Loucy (cell line): Measurements from ENCODE around the gene TBCE.

Experiments used
- H2AFZ ChIP-seq: fragments of 200-600 bp; sonication (generic); 2 replicates; pipeline ENCODE4 v1.6.0; 2016; ENCODE audit warnings: antibody characterized with exemption, mild to moderate bottlenecking, low read length, moderate library complexity
- H3F3A ChIP-seq: fragments of 200-600 bp; 2 replicates; pipeline ENCODE4 v1.6.0; 2016; ENCODE audit warnings: antibody characterized with exemption, low read depth, mild to moderate bottlenecking
- H3K27me3 ChIP-seq: fragments of 200-600 bp; sonication (generic); 2 replicates; pipeline ENCODE4 v1.6.1; 2014; ENCODE audit warnings: low read length, mild to moderate bottlenecking; ENCODE audit not compliant: insufficient read depth, poor library complexity, severe bottlenecking
- H3K36me3 ChIP-seq: fragments of 200-600 bp; sonication (generic); 2 replicates; pipeline ENCODE4 v1.6.1; 2016; ENCODE audit warnings: low read length; ENCODE audit not compliant: insufficient read depth
- H3K4me1 ChIP-seq: fragments of 200-600 bp; sonication (generic); 2 replicates; pipeline ENCODE4 v1.5.1; 2014; ENCODE audit warnings: low read length, mild to moderate bottlenecking; ENCODE audit not compliant: insufficient read depth, poor library complexity, severe bottlenecking
- H3K4me2 ChIP-seq: fragments of 200-600 bp; sonication (generic); 2 replicates; pipeline ENCODE4 v1.6.0; 2014; ENCODE audit warnings: antibody characterized with exemption, low read length, low read depth, mild to moderate bottlenecking; ENCODE audit not compliant: poor library complexity, severe bottlenecking
- H3K4me3 ChIP-seq: fragments of 200-600 bp; sonication (generic); 2 replicates; pipeline ENCODE4 v1.5.1; 2014; ENCODE audit warnings: low read length, mild to moderate bottlenecking, mixed read lengths; ENCODE audit not compliant: poor library complexity, severe bottlenecking
- H3K79me2 ChIP-seq: fragments of 200-600 bp; sonication (generic); 2 replicates; pipeline ENCODE4 v1.6.1; 2014; ENCODE audit warnings: low read length; ENCODE audit not compliant: insufficient read depth
- H3K9ac ChIP-seq: fragments of 200-600 bp; sonication (generic); 2 replicates; pipeline ENCODE4 v1.6.0; 2014; ENCODE audit warnings: mild to moderate bottlenecking, low read depth, low read length, moderate library complexity; ENCODE audit not compliant: poor library complexity, severe bottlenecking
- H3K9me2 ChIP-seq: fragments of 200-600 bp; sonication (generic); replicated peaks from 2 replicates; pipeline ENCODE4 v1.6.1; 2016; ENCODE audit warnings: low read depth, low read length, mixed read lengths
- H3K9me3 ChIP-seq: fragments of 200-600 bp; sonication (generic); 2 replicates; pipeline ENCODE4 v1.6.1; 2014; ENCODE audit warnings: mild to moderate bottlenecking, antibody characterized with exemption, low read length, low read depth; ENCODE audit not compliant: insufficient read depth
- H4K20me1 ChIP-seq: fragments of 200-600 bp; sonication (generic); 2 replicates; pipeline ENCODE4 v1.6.0; 2014; ENCODE audit warnings: antibody characterized with exemption, low read length, mild to moderate bottlenecking; ENCODE audit not compliant: insufficient read depth, poor library complexity, severe bottlenecking
- EZH2phosphoT487 ChIP-seq: fragments of 200-600 bp; IDR thresholded peaks from 2 replicates; pipeline ENCODE4 v1.6.1; 2018; ENCODE audit warnings: antibody characterized with exemption, mild to moderate bottlenecking, moderate library complexity, borderline replicate concordance
- TF ChIP-seq, protein P1 (sequence below): fragments of 200-600 bp; sonication (generic); conservative IDR thresholded peaks from 2 replicates; pipeline ENCODE4 v1.5.1; 2014; ENCODE audit warnings: mild to moderate bottlenecking, antibody characterized with exemption, low read length

The TBCE gene

DNA sequence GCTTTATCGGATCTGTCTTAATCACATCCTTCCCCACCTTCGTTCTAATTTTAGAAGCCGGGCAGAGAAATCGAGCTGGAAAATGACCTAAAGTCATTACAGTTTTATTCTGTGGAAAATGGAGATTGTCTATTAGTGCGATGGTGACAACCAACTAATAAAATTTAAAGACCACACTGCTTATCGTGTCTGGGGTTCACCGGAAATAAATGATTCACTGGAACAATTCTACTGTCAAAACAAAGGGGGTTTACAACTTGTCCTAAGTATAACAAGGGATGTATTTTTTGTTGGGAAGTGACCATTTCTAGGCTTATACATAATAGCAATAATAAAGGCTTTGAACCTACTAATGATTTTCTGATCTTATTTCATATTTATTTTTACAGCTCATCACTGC lies 81.4 kb downstream of the TBCE start:
- Histone ChIP-seq H3K4me3 (no peak overlapping the region), H3K9ac (no peak overlapping the region), H3K79me2 (no peaks in the 10 kb centered on the region), H4K20me1 (no peaks in the 10 kb centered on the region), H3K27me3 (no peaks in the 10 kb centered on the region), H3K4me1 (no peaks in the 10 kb centered on the region), H3K4me2 (no peak overlapping the region), H3K9me2 (no peaks in the 10 kb centered on the region), H3K36me3 (peaks cover 89% of the 10 kb centered on the region; the same call in 1 of the 2 replicates), H3K9me3 (no peaks in the 10 kb centered on the region), H2AFZ (no peak overlapping the region), H3F3A (no peaks in the 10 kb centered on the region)
- TF ChIP-seq, protein P1, sequence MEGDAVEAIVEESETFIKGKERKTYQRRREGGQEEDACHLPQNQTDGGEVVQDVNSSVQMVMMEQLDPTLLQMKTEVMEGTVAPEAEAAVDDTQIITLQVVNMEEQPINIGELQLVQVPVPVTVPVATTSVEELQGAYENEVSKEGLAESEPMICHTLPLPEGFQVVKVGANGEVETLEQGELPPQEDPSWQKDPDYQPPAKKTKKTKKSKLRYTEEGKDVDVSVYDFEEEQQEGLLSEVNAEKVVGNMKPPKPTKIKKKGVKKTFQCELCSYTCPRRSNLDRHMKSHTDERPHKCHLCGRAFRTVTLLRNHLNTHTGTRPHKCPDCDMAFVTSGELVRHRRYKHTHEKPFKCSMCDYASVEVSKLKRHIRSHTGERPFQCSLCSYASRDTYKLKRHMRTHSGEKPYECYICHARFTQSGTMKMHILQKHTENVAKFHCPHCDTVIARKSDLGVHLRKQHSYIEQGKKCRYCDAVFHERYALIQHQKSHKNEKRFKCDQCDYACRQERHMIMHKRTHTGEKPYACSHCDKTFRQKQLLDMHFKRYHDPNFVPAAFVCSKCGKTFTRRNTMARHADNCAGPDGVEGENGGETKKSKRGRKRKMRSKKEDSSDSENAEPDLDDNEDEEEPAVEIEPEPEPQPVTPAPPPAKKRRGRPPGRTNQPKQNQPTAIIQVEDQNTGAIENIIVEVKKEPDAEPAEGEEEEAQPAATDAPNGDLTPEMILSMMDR = no peak
- TF ChIP-seq EZH2phosphoT487 = no peak

DNA sequence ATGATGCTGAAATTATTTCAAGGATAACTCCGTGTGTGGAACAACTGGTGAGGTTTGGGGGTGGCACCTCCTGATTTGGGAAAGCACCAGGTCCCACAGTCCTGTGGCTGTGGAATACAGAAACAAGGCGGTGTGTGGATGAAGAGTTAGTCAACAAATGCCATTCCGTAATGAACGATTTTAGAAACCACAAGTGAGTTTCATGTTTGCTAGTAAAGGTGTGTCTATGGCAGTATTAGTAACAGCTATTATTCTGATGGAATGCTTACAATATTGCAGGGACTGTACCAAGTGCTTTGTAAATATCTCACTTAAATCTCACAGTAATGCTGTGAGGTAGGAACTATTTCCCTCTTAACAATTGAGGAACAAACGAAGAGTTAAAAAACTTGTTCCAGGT lies 83.2 kb downstream of the TBCE start:
- peaks cover 76% of the 10 kb centered on the region; the same call in 1 of the 2 replicates for H3K36me3 ChIP-seq
- no peaks in the 10 kb centered on the region for H3K9me2 ChIP-seq
- no peak overlapping the region for H2AFZ ChIP-seq
- H3K79me2 ChIP-seq = no peaks in the 10 kb centered on the region
- no peak for TF ChIP-seq EZH2phosphoT487
- TF ChIP-seq, protein P1 = no peak
- no peaks in the 10 kb centered on the region for H3K27me3 ChIP-seq
- no peak overlapping the region for H3K9ac ChIP-seq
- no peaks in the 10 kb centered on the region for H4K20me1 ChIP-seq
- no peak overlapping the region for H3K4me3 ChIP-seq
- no peaks in the 10 kb centered on the region for H3F3A ChIP-seq
- H3K4me1 ChIP-seq = no peaks in the 10 kb centered on the region
- no peak overlapping the region for H3K4me2 ChIP-seq
- no peaks in the 10 kb centered on the region for H3K9me3 ChIP-seq

DNA sequence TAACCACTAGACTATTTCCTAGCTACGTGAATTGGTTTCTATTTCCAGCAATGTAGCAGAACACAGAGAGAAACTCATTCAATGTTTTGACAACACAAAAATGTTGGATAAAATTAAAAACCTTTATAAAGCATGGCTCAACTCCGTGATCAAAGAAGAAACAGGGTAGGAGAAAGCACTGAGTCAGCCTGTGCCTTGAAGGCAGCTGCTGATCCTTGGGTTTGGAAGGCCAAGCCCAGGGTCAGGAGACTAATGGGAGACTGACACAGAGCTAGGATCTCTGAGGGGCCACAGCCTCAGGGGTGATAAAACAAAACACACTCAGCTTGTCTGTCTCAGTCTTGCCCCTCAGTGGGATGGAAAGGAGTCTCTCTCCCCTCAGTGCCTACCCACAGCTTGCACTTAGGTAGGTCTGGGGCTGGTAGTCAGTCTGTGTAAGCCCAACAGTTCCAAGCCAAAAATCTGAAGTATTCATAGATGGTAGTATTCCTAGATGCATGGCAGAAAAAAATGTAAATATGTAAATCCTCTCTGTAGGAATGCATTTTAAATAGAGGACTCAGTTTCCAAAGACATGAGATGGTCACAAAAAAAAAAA lies 83.8 kb downstream of the TBCE start:
- H3K9me3 ChIP-seq = no peaks in the 10 kb centered on the region
- no peak overlapping the region for H3K9ac ChIP-seq
- no peaks in the 10 kb centered on the region for H3F3A ChIP-seq
- H2AFZ ChIP-seq = no peak overlapping the region
- no peaks in the 10 kb centered on the region for H3K79me2 ChIP-seq
- TF ChIP-seq EZH2phosphoT487 = no peak
- TF ChIP-seq, protein P1 = no peak
- no peak overlapping the region for H3K4me3 ChIP-seq
- H3K4me1 ChIP-seq = no peaks in the 10 kb centered on the region
- no peaks in the 10 kb centered on the region for H4K20me1 ChIP-seq
- peaks cover 71% of the 10 kb centered on the region; the same call in 1 of the 2 replicates for H3K36me3 ChIP-seq
- no peaks in the 10 kb centered on the region for H3K9me2 ChIP-seq
- H3K4me2 ChIP-seq = no peak overlapping the region
- no peaks in the 10 kb centered on the region for H3K27me3 ChIP-seq
